CD4-positive, alpha-beta T cell treated with Interleukin-1 beta for 1 hour (primary cell): ENCODE results near the gene CRYAA.

Experiments
- DNase-seq, 2 donors: peaks; one replicate each; pipeline ENCODE4 v3.0.0-alpha.2; 2020 to 2022

The CRYAA gene

GRCh38 chr21:43204638-43205037, 35.8 kb downstream of the CRYAA start:
- DNase-seq = no peak

GRCh38 chr21:43206231-43207042, 37.6 kb downstream of the CRYAA start:
- no peak for DNase-seq

- DNase-seq = no peak
These were observed 38.2 kb downstream of the CRYAA start for GRCh38 chr21:43207043-43207315.

- no peak for DNase-seq
These were observed 39.1 kb downstream of the CRYAA start for GRCh38 chr21:43207868-43208267.

- DNase-seq = no peak
These were observed 39.9 kb downstream of the CRYAA start for GRCh38 chr21:43208561-43209332.

- no peak for DNase-seq
These were observed 41.0 kb downstream of the CRYAA start for GRCh38 chr21:43209575-43210453.

GRCh38 chr21:43210454-43211071, 41.8 kb downstream of the CRYAA start:
- no peak for DNase-seq

GRCh38 chr21:43211072-43211759, 42.4 kb downstream of the CRYAA start:
- no peak for DNase-seq

- no peak for DNase-seq
These were observed 42.9 kb downstream of the CRYAA start for GRCh38 chr21:43211760-43212115.
